HepG2 (cell line): Measurements from ENCODE around the gene B4GALT5. TPM values are rescaled to one million over a fixed set of nuclear protein-coding genes. Genes with fewer than 3 reads are reported as not detected.

ENCODE experiments used
- ADNP ChIP-seq: sonication (generic); formaldehyde crosslinking; IDR thresholded peaks from 2 replicates; pipeline ENCODE4 v1.4.0; 2020; ENCODE audit warnings: missing genetic modification reagents
- CBX1 ChIP-seq: IDR thresholded peaks from one replicate; pipeline ENCODE4 v1.6.1; 2016; ENCODE audit warnings: antibody characterized with exemption, low read depth
- ERF ChIP-seq: IDR thresholded peaks from 2 replicates; pipeline ENCODE4 v1.6.1; 2018; ENCODE audit warnings: missing biosample characterization, missing genetic modification reagents
- KLF11 ChIP-seq: IDR thresholded peaks from 2 replicates; pipeline ENCODE4 v1.6.1; 2016; ENCODE audit warnings: missing compliant biosample characterization
- MAFF ChIP-seq: IDR thresholded peaks from 2 replicates; pipeline ENCODE4 v1.6.1; 2011; ENCODE audit warnings: low read depth, low read length, improper control_type of control experiment
- PHF20 ChIP-seq: sonication (generic); formaldehyde crosslinking; IDR thresholded peaks from 2 replicates; pipeline ENCODE4 v1.5.0; 2020; ENCODE audit warnings: mild to moderate bottlenecking, missing genetic modification reagents
- REL ChIP-seq: sonication (generic); formaldehyde crosslinking; conservative IDR thresholded peaks from 2 replicates; pipeline ENCODE4 v1.8.0; 2022; ENCODE audit warnings: mild to moderate bottlenecking, missing genetic modification reagents, moderate library complexity
- TAF1 ChIP-seq: sonication (generic); formaldehyde crosslinking; IDR thresholded peaks from 2 replicates; pipeline ENCODE4 v1.4.0; 2020; ENCODE audit warnings: missing genetic modification reagents
- ZNF354B ChIP-seq: sonication (generic); formaldehyde crosslinking; IDR thresholded peaks from 2 replicates; pipeline ENCODE4 v1.8.0; 2022; ENCODE audit warnings: mild to moderate bottlenecking, missing genetic modification reagents
- ZNF766 ChIP-seq: sonication (generic); formaldehyde crosslinking; IDR thresholded peaks from 2 replicates; pipeline ENCODE4 v1.5.0; 2020; ENCODE audit warnings: missing genetic modification reagents, borderline replicate concordance
- polyA plus RNA-seq, 8 experiments: library from polyadenylated mRNA; depleted of rRNA in 3 of 8; stranded (reverse) in 7 of 8; unstranded in 1 of 8; fragments of >200 nt; fragmentation: Illumina TruSeq in 4 of 8; extraction: Trizol in 4 of 8; gene quantifications; 2 replicates each; pipeline versions ENCODE4 v1.2.1 to v1.2.3, GENCODE V29; 2011 to 2016; ENCODE audit warnings: low read depth in 4 of 8, missing spikeins in 1 of 8, mixed read lengths in 1 of 8; ENCODE audit not compliant: insufficient read depth in 1 of 8
- total RNA-seq, 5 experiments: library from RNA; depleted of rRNA; stranded (reverse); fragments of >200 nt; fragmentation: Illumina TruSeq; extraction: Trizol; gene quantifications; 2 replicates each; pipeline ENCODE4 v1.2.3, GENCODE V29; 2016; ENCODE audit warnings: low read depth in 1 of 5
- TF ChIP-seq, protein P1 (sequence below): sonication (generic); formaldehyde crosslinking; IDR thresholded peaks from 2 replicates; pipeline ENCODE4 v1.5.0; 2020; ENCODE audit warnings: missing genetic modification reagents, mild to moderate bottlenecking, borderline replicate concordance
- TF ChIP-seq, protein P2 (sequence below): sonication (generic); formaldehyde crosslinking; conservative IDR thresholded peaks from 2 replicates; pipeline ENCODE4 v1.4.0; 2020; ENCODE audit warnings: missing genetic modification reagents
- TF ChIP-seq, protein P3 (sequence below): IDR thresholded peaks from 2 replicates; pipeline ENCODE4 v1.6.1; 2012; ENCODE audit warnings: low read length, improper control_type of control experiment
- TF ChIP-seq, protein P4 (sequence below): sonication (generic); formaldehyde crosslinking; IDR thresholded peaks from 2 replicates; pipeline ENCODE4 v1.4.0; 2020; ENCODE audit warnings: mild to moderate bottlenecking, missing genetic modification reagents, borderline replicate concordance
- TF ChIP-seq, protein P5 (sequence below): sonication (generic); formaldehyde crosslinking; IDR thresholded peaks from 2 replicates; pipeline ENCODE4 v1.9.0; 2021; ENCODE audit warnings: missing genetic modification reagents, borderline replicate concordance

B4GALT5 gene
- total and polyA plus RNA-seq, 2 of the 13 experiments (the other 11 are each of a cell fraction or from before 2014, with no cell fraction given), result 27.3 to 30.9 TPM

DNA sequence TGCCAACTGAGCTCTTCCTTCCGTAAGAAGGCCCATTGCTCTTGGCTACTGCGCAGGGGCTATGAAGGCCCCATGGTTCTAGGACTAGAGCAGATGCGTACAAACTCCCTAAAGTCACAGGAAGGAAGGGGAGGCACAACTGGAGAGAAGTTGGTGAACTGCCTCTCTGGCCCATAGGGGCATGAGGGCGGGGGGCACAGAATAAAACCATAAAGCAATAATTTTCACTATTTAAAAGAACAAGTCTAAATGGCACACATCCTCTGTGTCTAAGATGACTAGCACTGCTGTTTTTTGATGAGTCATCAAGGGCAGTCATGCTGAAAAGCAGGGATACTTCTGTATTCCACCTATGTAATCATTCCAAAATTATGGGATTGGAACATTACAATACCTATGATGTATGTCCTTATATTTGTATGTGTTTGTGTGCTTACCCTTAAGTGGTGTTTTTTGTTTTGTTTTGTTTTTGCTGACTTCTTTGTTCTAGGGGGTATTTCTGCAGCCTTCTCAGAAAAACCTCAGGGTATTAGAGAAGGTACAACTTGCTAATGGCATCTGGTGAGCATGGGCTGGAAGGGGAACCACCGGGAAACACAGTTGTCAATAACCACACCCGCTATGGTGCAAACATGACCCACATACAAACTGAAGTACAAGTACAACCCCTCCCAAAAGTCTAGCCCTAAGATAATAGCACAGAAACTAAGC, 36.9 kb downstream of the B4GALT5 start (continued):
- TF ChIP-seq, protein P1, sequence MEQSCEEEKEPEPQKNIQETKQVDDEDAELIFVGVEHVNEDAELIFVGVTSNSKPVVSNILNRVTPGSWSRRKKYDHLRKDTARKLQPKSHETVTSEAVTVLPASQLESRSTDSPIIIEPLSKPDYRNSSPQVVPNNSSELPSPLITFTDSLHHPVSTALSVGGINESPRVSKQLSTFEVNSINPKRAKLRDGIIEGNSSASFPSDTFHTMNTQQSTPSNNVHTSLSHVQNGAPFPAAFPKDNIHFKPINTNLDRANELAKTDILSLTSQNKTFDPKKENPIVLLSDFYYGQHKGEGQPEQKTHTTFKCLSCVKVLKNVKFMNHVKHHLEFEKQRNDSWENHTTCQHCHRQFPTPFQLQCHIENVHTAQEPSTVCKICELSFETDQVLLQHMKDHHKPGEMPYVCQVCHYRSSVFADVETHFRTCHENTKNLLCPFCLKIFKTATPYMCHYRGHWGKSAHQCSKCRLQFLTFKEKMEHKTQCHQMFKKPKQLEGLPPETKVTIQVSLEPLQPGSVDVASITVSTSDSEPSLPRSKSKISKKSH (CRISPR knock-in tag), result no peak
- no peak for TF ChIP-seq ZNF766 (CRISPR knock-in tag)
- TF ChIP-seq, protein P2, sequence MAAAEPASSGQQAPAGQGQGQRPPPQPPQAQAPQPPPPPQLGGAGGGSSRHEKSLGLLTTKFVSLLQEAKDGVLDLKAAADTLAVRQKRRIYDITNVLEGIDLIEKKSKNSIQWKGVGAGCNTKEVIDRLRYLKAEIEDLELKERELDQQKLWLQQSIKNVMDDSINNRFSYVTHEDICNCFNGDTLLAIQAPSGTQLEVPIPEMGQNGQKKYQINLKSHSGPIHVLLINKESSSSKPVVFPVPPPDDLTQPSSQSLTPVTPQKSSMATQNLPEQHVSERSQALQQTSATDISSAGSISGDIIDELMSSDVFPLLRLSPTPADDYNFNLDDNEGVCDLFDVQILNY (CRISPR knock-in tag), result no peak
- no peak for TF ChIP-seq CBX1
- TF ChIP-seq MAFF, result peak; percentile 99
- TF ChIP-seq ERF (CRISPR knock-in tag), result 0 out of 2 replicates have a peak, but pooled peaks have one; percentile 19
- TF ChIP-seq, protein P3, sequence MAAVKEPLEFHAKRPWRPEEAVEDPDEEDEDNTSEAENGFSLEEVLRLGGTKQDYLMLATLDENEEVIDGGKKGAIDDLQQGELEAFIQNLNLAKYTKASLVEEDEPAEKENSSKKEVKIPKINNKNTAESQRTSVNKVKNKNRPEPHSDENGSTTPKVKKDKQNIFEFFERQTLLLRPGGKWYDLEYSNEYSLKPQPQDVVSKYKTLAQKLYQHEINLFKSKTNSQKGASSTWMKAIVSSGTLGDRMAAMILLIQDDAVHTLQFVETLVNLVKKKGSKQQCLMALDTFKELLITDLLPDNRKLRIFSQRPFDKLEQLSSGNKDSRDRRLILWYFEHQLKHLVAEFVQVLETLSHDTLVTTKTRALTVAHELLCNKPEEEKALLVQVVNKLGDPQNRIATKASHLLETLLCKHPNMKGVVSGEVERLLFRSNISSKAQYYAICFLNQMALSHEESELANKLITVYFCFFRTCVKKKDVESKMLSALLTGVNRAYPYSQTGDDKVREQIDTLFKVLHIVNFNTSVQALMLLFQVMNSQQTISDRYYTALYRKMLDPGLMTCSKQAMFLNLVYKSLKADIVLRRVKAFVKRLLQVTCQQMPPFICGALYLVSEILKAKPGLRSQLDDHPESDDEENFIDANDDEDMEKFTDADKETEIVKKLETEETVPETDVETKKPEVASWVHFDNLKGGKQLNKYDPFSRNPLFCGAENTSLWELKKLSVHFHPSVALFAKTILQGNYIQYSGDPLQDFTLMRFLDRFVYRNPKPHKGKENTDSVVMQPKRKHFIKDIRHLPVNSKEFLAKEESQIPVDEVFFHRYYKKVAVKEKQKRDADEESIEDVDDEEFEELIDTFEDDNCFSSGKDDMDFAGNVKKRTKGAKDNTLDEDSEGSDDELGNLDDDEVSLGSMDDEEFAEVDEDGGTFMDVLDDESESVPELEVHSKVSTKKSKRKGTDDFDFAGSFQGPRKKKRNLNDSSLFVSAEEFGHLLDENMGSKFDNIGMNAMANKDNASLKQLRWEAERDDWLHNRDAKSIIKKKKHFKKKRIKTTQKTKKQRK, result 0 out of 2 replicates have a peak, but pooled peaks have one; percentile 13
- no peak for TF ChIP-seq ZNF354B (CRISPR knock-in tag)
- no peak for TF ChIP-seq KLF11 (CRISPR knock-in tag)
- no peak for TF ChIP-seq REL (CRISPR knock-in tag)
- TF ChIP-seq TAF1 (CRISPR knock-in tag), result no peak
- no peak for TF ChIP-seq ADNP (CRISPR knock-in tag)
- no peak for TF ChIP-seq PHF20 (CRISPR knock-in tag)
- TF ChIP-seq, protein P4, sequence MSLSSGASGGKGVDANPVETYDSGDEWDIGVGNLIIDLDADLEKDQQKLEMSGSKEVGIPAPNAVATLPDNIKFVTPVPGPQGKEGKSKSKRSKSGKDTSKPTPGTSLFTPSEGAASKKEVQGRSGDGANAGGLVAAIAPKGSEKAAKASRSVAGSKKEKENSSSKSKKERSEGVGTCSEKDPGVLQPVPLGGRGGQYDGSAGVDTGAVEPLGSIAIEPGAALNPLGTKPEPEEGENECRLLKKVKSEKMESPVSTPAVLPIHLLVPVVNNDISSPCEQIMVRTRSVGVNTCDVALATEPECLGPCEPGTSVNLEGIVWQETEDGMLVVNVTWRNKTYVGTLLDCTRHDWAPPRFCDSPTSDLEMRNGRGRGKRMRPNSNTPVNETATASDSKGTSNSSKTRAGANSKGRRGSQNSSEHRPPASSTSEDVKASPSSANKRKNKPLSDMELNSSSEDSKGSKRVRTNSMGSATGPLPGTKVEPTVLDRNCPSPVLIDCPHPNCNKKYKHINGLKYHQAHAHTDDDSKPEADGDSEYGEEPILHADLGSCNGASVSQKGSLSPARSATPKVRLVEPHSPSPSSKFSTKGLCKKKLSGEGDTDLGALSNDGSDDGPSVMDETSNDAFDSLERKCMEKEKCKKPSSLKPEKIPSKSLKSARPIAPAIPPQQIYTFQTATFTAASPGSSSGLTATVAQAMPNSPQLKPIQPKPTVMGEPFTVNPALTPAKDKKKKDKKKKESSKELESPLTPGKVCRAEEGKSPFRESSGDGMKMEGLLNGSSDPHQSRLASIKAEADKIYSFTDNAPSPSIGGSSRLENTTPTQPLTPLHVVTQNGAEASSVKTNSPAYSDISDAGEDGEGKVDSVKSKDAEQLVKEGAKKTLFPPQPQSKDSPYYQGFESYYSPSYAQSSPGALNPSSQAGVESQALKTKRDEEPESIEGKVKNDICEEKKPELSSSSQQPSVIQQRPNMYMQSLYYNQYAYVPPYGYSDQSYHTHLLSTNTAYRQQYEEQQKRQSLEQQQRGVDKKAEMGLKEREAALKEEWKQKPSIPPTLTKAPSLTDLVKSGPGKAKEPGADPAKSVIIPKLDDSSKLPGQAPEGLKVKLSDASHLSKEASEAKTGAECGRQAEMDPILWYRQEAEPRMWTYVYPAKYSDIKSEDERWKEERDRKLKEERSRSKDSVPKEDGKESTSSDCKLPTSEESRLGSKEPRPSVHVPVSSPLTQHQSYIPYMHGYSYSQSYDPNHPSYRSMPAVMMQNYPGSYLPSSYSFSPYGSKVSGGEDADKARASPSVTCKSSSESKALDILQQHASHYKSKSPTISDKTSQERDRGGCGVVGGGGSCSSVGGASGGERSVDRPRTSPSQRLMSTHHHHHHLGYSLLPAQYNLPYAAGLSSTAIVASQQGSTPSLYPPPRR (CRISPR knock-in tag), result 0 out of 2 replicates have a peak, but pooled peaks have one; percentile 29
- TF ChIP-seq, protein P5, sequence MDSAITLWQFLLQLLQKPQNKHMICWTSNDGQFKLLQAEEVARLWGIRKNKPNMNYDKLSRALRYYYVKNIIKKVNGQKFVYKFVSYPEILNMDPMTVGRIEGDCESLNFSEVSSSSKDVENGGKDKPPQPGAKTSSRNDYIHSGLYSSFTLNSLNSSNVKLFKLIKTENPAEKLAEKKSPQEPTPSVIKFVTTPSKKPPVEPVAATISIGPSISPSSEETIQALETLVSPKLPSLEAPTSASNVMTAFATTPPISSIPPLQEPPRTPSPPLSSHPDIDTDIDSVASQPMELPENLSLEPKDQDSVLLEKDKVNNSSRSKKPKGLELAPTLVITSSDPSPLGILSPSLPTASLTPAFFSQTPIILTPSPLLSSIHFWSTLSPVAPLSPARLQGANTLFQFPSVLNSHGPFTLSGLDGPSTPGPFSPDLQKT, result no peak
